GM21423 (cell line): Measurements from ENCODE around the gene DACH1.

Experiments
- ATAC-seq: cut with Tn5 transposase; IDR thresholded peaks from one replicate; pipeline ENCODE4 v1.9.1; 2021; ENCODE audit warnings: mild to moderate bottlenecking, moderate library complexity; ENCODE audit not compliant: unreplicated experiment

The DACH1 gene

DNA sequence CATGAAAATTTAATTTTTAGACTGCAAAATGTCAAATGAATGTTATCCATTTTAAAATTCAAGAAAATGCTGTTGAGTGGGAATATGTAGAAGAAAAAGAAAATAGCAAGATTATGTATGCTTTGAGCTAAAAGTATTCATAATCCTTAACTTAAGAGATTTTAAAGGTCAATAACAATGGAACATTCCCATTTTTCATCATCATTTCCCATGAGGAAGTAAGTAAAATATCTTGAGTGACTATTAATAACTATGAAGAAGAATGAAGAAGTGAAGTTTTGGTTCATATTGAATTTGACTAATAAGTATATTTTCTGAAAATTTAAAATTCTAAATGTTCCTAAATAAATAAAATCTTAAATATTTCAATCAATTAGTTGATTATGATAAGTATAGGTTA lies 273.4 kb downstream of the DACH1 start:
- no peak for ATAC-seq

DNA sequence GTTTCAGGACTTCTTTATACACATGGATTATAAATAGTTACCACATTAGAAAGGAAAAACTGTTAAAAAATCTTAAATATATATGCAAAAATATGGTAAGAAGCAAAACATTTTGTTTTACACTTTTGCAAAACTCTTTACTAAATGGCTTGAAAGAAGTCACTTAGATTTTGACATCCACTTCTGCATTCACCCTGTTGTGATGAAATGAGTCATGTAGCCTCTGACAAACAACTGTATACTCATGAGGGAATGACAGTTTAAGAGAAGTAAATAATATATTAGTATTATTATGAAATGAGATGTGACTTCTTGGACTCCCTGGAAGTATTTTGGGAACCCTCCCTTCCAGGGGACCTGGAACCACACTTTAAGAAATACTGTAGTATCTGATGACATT lies 275.6 kb downstream of the DACH1 start:
- ATAC-seq = no peak

DNA sequence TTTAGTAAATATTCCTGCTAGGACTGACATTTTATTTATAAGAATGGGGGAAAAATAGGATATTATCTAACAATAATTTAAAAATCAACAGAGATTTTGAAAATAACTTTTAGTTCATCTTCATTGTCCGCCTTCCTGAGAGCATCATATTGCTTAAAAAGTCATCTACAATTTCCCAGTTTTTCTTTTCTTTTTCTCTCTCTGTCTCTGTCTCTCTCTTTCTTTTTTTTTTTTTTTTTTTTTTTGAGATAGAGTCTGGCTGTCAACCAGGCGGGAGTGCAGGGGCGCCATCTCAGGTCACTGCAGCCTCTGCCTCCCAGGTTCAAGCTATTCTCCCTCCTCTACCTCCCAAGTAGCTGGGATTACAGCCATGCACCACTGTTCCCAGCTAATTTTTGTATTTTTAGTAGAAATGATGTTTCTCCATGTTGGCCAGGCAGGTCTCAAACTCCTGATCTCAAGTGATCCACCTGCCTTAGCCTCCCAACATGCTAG lies 276.3 kb downstream of the DACH1 start:
- no peak for ATAC-seq

GRCh38 chr13:71589032-71589431 lies 278.0 kb downstream of the DACH1 start:
- no peak for ATAC-seq

- no peak for ATAC-seq
Observed at GRCh38 chr13:71587817-71588216, 279.2 kb downstream of the DACH1 start.

GRCh38 chr13:71587193-71587592 lies 279.8 kb downstream of the DACH1 start:
- no peak for ATAC-seq

DNA sequence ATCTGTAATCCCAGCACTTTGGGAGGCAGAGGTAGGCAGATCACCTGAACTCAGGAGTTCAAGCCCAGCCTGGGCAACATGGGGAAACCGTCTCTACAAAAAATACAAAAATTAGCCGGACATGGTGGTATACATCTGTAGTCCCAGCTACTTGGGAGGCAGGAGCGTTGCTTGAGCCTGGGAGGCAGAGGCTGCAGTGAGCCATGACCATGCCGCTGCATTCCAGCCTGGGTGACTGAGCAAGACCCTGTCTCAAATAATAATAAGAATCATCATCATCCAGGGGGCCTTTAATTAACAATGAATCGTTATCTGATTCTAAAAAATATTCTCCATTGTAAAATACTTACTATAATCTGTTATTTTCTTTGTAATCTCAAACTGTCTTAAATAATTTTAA lies 283.4 kb downstream of the DACH1 start:
- no peak for ATAC-seq

DNA sequence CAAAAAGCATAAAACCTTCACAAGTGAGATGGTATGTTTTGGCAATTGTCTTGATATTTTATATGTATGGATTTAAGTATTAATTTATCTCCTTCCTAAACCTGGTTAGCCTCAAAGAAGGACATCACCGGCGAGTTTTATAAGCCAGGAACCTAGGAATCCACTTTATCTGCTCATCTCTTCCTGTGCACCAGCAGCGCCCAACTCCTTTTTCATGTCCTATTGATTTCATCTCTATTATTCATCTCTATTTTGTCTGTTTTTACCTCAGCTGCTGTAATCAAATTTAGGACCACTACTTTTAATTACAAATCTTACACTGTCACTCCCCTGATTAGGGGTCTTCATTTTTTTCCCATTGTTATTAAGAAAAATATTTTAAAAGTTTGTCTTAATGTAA lies 286.4 kb downstream of the DACH1 start:
- no peak for ATAC-seq

DNA sequence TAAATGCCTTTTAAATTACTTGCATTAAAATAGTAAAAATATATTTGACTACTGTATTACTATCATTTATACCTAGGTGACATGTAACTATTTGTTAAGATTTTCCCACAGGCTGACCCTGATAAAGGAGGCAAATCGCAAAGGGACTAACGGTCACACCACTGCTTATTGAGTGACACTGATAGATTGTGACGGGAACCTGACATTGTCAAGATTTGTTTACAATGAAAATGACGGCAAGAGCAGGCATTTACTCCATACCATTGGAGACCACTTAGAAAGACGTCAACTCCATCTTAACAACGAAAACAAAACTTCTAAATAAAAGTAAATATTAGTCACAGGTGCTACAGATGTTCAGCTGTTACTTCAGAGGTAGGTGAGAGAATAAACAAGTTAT lies 289.0 kb downstream of the DACH1 start:
- ATAC-seq = no peak

GRCh38 chr13:71577127-71577526 lies 289.9 kb downstream of the DACH1 start:
- no peak for ATAC-seq

- no peak for ATAC-seq
Observed at GRCh38 chr13:71576571-71576970, 290.4 kb downstream of the DACH1 start.

DNA sequence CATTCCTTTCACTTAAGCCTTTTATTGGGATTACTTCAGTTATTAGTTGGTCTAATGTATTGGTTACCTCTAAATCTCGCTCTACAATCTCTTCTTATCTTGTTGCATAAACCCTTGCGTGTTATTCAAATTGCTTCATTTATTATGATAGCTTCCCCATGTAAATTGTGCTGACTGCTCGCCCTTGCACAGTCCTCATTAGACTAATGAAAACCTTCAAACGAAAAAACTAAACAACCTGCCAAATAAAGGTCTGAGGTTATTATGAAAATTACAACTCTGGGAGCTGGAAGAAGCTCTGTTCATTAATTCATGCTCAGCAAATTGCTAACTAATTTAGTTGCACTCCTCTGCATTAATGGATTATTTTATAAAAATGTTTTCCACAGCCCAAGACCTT lies 320.1 kb downstream of the DACH1 start:
- no peak for ATAC-seq

- no peak for ATAC-seq
Observed at GRCh38 chr13:71540098-71540497, 326.9 kb downstream of the DACH1 start.

DNA sequence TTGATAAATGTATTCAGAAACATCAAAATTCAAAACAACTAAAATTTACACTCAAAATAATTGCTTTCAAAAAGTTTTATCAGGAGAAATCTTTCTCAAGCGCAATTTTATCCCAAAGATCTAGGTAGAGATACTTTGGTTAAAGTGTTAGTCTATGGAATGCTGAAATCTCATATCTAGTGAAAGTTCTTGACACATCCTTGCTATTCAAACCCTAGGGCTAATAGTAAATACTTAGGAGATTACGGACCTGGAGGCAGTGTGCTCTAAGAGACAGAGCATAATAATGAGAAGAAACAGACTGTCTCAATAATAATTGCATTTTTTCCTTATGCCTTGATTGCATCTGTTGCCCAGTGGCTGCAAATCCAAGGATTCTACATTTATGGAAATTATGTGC lies 330.8 kb downstream of the DACH1 start:
- no peak for ATAC-seq

DNA sequence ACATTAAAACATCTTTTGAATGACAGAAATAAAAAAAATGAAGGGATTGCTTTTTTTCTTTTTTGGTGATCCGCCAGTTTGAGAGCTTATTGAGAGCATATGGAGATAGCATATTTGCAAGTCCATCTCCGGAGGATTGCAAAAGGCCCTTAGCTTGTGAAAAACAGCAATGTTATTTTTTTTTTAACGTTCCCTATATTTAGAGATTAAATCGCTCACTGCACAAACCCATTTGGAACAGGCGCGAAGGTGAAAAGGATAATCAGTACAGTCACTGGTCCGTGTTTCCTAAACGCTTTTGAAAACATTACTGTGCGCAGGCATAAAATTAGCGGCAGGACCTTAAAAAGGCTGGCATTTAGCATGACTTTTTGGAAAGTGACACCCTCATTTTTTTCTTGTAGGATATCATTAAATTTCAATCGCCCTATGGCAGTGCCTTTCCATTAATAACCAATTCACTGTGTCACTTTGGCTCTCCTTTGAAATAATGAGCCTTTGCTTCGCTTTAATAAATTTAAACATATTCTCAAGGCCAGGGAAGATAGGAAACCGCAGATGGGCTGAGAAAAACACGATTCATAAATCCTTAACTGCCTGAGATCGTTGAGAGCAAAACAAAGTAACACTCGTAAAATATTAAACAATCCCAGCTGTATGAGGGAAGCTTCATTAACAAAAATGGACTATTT lies 342.2 kb downstream of the DACH1 start:
- no peak for ATAC-seq

GRCh38 chr13:71524245-71524612 lies 342.8 kb downstream of the DACH1 start:
- ATAC-seq = no peak

- ATAC-seq = no peak
Observed at GRCh38 chr13:71522941-71523526, 344.0 kb downstream of the DACH1 start.

DNA sequence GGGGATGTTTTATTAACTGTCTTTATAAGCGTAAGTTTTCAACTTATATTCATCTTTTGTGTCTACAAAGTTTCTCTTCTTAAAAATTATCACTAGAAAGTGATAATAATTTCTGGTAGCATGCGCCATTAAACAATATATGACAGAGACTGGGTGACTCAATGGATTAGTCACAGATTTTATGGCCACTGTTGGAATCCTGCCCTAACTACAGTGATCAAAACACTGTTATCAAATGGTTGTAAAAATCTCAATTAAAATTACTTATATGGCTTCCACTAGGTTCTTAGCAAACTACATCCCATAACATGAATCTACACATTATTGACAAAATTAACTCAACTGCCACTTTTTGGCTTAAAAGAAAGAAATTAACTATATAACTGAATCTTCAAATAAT lies 350.0 kb downstream of the DACH1 start:
- ATAC-seq = no peak

GRCh38 chr13:71516521-71516920 lies 350.5 kb downstream of the DACH1 start:
- ATAC-seq = no peak

DNA sequence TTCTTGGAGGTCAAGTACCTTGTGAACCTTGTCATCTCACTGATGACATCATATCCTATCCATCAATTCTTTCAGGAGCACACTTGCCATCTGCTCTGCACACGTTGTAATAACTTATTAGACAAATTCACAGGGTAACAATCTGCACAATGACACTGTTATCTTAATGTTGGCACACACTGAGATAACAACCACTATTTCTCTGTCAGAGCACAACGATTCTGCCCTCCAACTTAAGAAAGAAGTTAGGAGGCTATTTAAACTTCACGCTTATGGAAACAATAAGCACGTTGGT lies 351.3 kb downstream of the DACH1 start:
- ATAC-seq = no peak

DNA sequence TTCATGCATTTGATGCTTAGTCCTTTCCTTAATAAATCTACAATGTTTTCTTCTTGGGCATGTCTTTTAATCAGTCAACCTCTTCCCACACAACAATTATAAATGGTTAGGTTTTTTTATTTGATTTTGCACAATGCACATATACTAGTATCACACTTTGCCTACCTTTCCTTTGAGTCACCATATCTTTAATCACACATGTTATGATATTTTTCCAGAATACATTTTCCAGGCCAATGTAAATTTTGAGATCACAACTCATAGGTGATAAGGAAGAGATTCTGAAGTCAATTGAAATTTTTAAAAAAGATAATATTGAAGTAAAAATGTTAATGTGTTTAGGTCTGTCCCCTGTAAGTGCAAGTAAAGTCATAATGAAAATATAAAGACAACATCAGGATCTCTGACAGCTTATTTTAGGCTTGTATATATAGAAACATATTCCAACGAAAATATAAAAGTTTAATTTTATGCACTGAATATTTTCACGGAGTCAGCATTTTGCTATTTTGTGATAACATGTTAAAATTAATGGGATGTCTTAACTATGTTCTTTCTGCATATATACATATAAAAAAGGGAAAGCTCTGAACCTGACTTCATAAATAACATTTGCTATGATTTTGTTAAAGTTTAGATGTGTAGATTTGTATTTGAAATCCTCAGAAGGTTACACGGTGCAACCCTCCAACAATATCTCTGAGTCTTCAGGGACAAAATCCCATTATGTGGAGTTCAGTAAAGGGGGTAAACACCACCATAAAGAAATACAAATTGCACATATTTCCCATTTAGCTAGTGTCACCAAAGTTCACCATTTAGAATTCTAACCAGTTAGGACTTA lies 351.9 kb downstream of the DACH1 start:
- no peak for ATAC-seq

- no peak for ATAC-seq
Observed at GRCh38 chr13:71513411-71514033, 353.5 kb downstream of the DACH1 start.
